PC-3 (cell line): ENCODE data around the gene ZNF516. TPM values are rescaled to one million over a fixed set of nuclear protein-coding genes. Genes with fewer than 3 reads are reported as not detected.

Source experiments
- ATAC-seq: fragments of 200-7000 bp; cut with Tn5 transposase; 2 replicates; pipeline ENCODE4 v1.9.1; 2020; ENCODE audit warnings: mild to moderate bottlenecking, moderate library complexity
- BruUV-seq: library from RNA; stranded (reverse); fragments of 400-500 nt; replicated peaks from 2 replicates; lab custom pipeline; 2021; lab: Mats Ljungman, UMichigan
- CTCF ChIA-PET: fragments of 300-600 bp; sonication (Branson Sonifier 250); formaldehyde crosslinking; loops from one replicate; lab custom pipeline; 2022; ENCODE audit warnings: antibody characterized with exemption; lab: Charles Lee
- POLR2A ChIA-PET: fragments of 300-600 bp; sonication (Branson Sonifier 250); formaldehyde crosslinking; loops from one replicate; lab custom pipeline; 2022; ENCODE audit warnings: antibody characterized with exemption; ENCODE audit not compliant: unreplicated experiment; lab: Charles Lee
- DNase-seq: peaks from one replicate; pipeline ENCODE4 v3.0.0-alpha.2; 2015
- H2AFZ ChIP-seq: fragments of 300-600 bp; sonication (generic); 2 replicates; pipeline ENCODE4 v1.6.0; 2016; ENCODE audit warnings: antibody characterized with exemption, low read length
- H3F3A ChIP-seq: fragments of 300-600 bp; sonication (generic); one replicate; pipeline ENCODE4 v1.6.0; 2017; ENCODE audit warnings: antibody characterized with exemption, low read length, control low read depth, mild to moderate bottlenecking; ENCODE audit not compliant: unreplicated experiment
- H3K27ac ChIP-seq: fragments of 300-600 bp; sonication (generic); 2 replicates; pipeline ENCODE4 v1.5.1; 2016; ENCODE audit warnings: mild to moderate bottlenecking, low read length
- H3K27me3 ChIP-seq: fragments of 300-600 bp; sonication (generic); 2 replicates; pipeline ENCODE4 v1.6.1; 2016; ENCODE audit warnings: low read length, mixed read lengths
- H3K36me3 ChIP-seq: fragments of 300-600 bp; sonication (generic); 2 replicates; pipeline ENCODE4 v1.6.1; 2016; ENCODE audit warnings: low read depth, mixed run types, low read length, mixed read lengths
- H3K4me1 ChIP-seq: fragments of 300-600 bp; sonication (generic); 2 replicates; pipeline ENCODE4 v1.5.1; 2016; ENCODE audit warnings: low read length; ENCODE audit not compliant: insufficient read depth
- H3K4me2 ChIP-seq: fragments of 300-600 bp; sonication (generic); 2 replicates; pipeline ENCODE4 v1.6.0; 2016; ENCODE audit warnings: low read length
- H3K4me3 ChIP-seq: fragments of 300-600 bp; sonication (generic); 2 replicates; pipeline ENCODE4 v1.5.1; 2016; ENCODE audit warnings: mild to moderate bottlenecking, low read length, mixed read lengths
- H3K79me2 ChIP-seq: fragments of 300-600 bp; sonication (generic); 2 replicates; pipeline ENCODE4 v1.6.1; 2017; ENCODE audit warnings: low read length, mixed read lengths
- H3K9ac ChIP-seq: fragments of 300-600 bp; sonication (generic); 2 replicates; pipeline ENCODE4 v1.6.0; 2016; ENCODE audit warnings: mild to moderate bottlenecking, low read length
- H3K9me2 ChIP-seq: fragments of 300-600 bp; sonication (generic); replicated peaks from 2 replicates; pipeline ENCODE4 v1.6.1; 2016; ENCODE audit warnings: mixed run types, low read length, mixed read lengths
- H3K9me3 ChIP-seq: fragments of 300-600 bp; sonication (generic); 2 replicates; pipeline ENCODE4 v1.6.1; 2016; ENCODE audit warnings: low read length, mixed read lengths
- H4K20me1 ChIP-seq: fragments of 300-600 bp; sonication (generic); 2 replicates; pipeline ENCODE4 v1.6.1; 2016; ENCODE audit warnings: low read length, mixed read lengths
- CTCF ChIP-seq: fragments of 300-600 bp; sonication (generic); conservative IDR thresholded peaks from 2 replicates; pipeline ENCODE4 v1.5.1; 2017; ENCODE audit warnings: antibody characterized with exemption, low read depth, mild to moderate bottlenecking, low read length
- EZH2 ChIP-seq: fragments of 300-600 bp; sonication (generic); IDR thresholded peaks from one replicate; pipeline ENCODE4 v1.6.1; 2017; ENCODE audit warnings: antibody characterized with exemption, mild to moderate bottlenecking, low read length; ENCODE audit not compliant: unreplicated experiment
- EZH2phosphoT487 ChIP-seq: fragments of 300-600 bp; sonication (generic); IDR thresholded peaks from 2 replicates; pipeline ENCODE4 v1.6.1; 2018; ENCODE audit warnings: mild to moderate bottlenecking, antibody characterized with exemption, low read length, borderline replicate concordance
- intact Hi-C: fragments of 100-400 bp; cut with micrococcal nuclease; formaldehyde crosslinking; loops from 2 replicates; pipeline ENCODE4 v1.9.0; 2023
- total RNA-seq: library from RNA; depleted of rRNA; stranded (reverse); fragments of >200 nt; gene quantifications from 2 replicates; pipeline ENCODE4 v1.2.3, GENCODE V29; 2014

ZNF516 gene
- total RNA-seq, 1 experiment from 2014 or later, result 4.0 TPM

GRCh38 chr18:76314496-76314895, 180.5 kb downstream of the ZNF516 start:
- H3F3A ChIP-seq, result no peaks in the 10 kb centered on the region
- TF ChIP-seq EZH2 (no peak), EZH2phosphoT487 (no peak), CTCF (no peak)
- ChIA-PET CTCF (no interaction called here), POLR2A (no interaction called here)
- H3K4me1 ChIP-seq, result no peaks in the 10 kb centered on the region
- H3K27me3 ChIP-seq, result peaks cover 83% of the 10 kb centered on the region
- no peak overlapping the region for H3K9ac ChIP-seq
- H3K4me2 ChIP-seq, result no peak overlapping the region
- no peaks in the 10 kb centered on the region for H3K36me3 ChIP-seq
- no peaks in the 10 kb centered on the region for H3K79me2 ChIP-seq
- H2AFZ ChIP-seq, result no peak overlapping the region
- ATAC-seq (no peak), DNase-seq (no peak)
- H4K20me1 ChIP-seq, result no peaks in the 10 kb centered on the region
- intact Hi-C loops, result no loop called here
- H3K27ac ChIP-seq, result no peak overlapping the region
- no peaks in the 10 kb centered on the region for H3K9me2 ChIP-seq
- no TSS peak for BruUV-seq
- H3K9me3 ChIP-seq, result no peaks in the 10 kb centered on the region
- H3K4me3 ChIP-seq, result no peak overlapping the region

GRCh38 chr18:76314015-76314414, 181.0 kb downstream of the ZNF516 start:
- no peak overlapping the region for H3K4me3 ChIP-seq
- ATAC-seq (no peak), DNase-seq (no peak)
- ChIA-PET POLR2A (no interaction called here), CTCF (no interaction called here)
- H3K4me2 ChIP-seq, result no peak overlapping the region
- no peak overlapping the region for H3K9ac ChIP-seq
- H3K79me2 ChIP-seq, result no peaks in the 10 kb centered on the region
- H3K9me2 ChIP-seq, result no peaks in the 10 kb centered on the region
- H3K27ac ChIP-seq, result no peak overlapping the region
- H4K20me1 ChIP-seq, result no peaks in the 10 kb centered on the region
- peaks cover 78% of the 10 kb centered on the region for H3K27me3 ChIP-seq
- no peaks in the 10 kb centered on the region for H3K36me3 ChIP-seq
- no peaks in the 10 kb centered on the region for H3F3A ChIP-seq
- TF ChIP-seq CTCF, result no peak
- no peak for TF ChIP-seq EZH2
- no peak for TF ChIP-seq EZH2phosphoT487
- H2AFZ ChIP-seq, result no peak overlapping the region
- intact Hi-C loops, result no loop called here
- H3K4me1 ChIP-seq, result no peaks in the 10 kb centered on the region
- BruUV-seq, result no TSS peak
- H3K9me3 ChIP-seq, result no peaks in the 10 kb centered on the region
